Loucy (cell line): Measurements from ENCODE around the gene PLPP7.

Experiments
- H2AFZ ChIP-seq: fragments of 200-600 bp; sonication (generic); 2 replicates; pipeline ENCODE4 v1.6.0; 2016; ENCODE audit warnings: antibody characterized with exemption, mild to moderate bottlenecking, low read length, moderate library complexity
- H3F3A ChIP-seq: fragments of 200-600 bp; 2 replicates; pipeline ENCODE4 v1.6.0; 2016; ENCODE audit warnings: antibody characterized with exemption, low read depth, mild to moderate bottlenecking
- H3K27me3 ChIP-seq: fragments of 200-600 bp; sonication (generic); 2 replicates; pipeline ENCODE4 v1.6.1; 2014; ENCODE audit warnings: low read length, mild to moderate bottlenecking; ENCODE audit not compliant: insufficient read depth, poor library complexity, severe bottlenecking
- H3K36me3 ChIP-seq: fragments of 200-600 bp; sonication (generic); 2 replicates; pipeline ENCODE4 v1.6.1; 2016; ENCODE audit warnings: low read length; ENCODE audit not compliant: insufficient read depth
- H3K4me1 ChIP-seq: fragments of 200-600 bp; sonication (generic); 2 replicates; pipeline ENCODE4 v1.5.1; 2014; ENCODE audit warnings: low read length, mild to moderate bottlenecking; ENCODE audit not compliant: insufficient read depth, poor library complexity, severe bottlenecking
- H3K4me2 ChIP-seq: fragments of 200-600 bp; sonication (generic); 2 replicates; pipeline ENCODE4 v1.6.0; 2014; ENCODE audit warnings: antibody characterized with exemption, low read length, low read depth, mild to moderate bottlenecking; ENCODE audit not compliant: poor library complexity, severe bottlenecking
- H3K4me3 ChIP-seq: fragments of 200-600 bp; sonication (generic); 2 replicates; pipeline ENCODE4 v1.5.1; 2014; ENCODE audit warnings: low read length, mild to moderate bottlenecking, mixed read lengths; ENCODE audit not compliant: poor library complexity, severe bottlenecking
- H3K79me2 ChIP-seq: fragments of 200-600 bp; sonication (generic); 2 replicates; pipeline ENCODE4 v1.6.1; 2014; ENCODE audit warnings: low read length; ENCODE audit not compliant: insufficient read depth
- H3K9ac ChIP-seq: fragments of 200-600 bp; sonication (generic); 2 replicates; pipeline ENCODE4 v1.6.0; 2014; ENCODE audit warnings: mild to moderate bottlenecking, low read depth, low read length, moderate library complexity; ENCODE audit not compliant: poor library complexity, severe bottlenecking
- H3K9me2 ChIP-seq: fragments of 200-600 bp; sonication (generic); replicated peaks from 2 replicates; pipeline ENCODE4 v1.6.1; 2016; ENCODE audit warnings: low read depth, low read length, mixed read lengths
- H3K9me3 ChIP-seq: fragments of 200-600 bp; sonication (generic); 2 replicates; pipeline ENCODE4 v1.6.1; 2014; ENCODE audit warnings: mild to moderate bottlenecking, antibody characterized with exemption, low read length, low read depth; ENCODE audit not compliant: insufficient read depth
- H4K20me1 ChIP-seq: fragments of 200-600 bp; sonication (generic); 2 replicates; pipeline ENCODE4 v1.6.0; 2014; ENCODE audit warnings: antibody characterized with exemption, low read length, mild to moderate bottlenecking; ENCODE audit not compliant: insufficient read depth, poor library complexity, severe bottlenecking
- EZH2phosphoT487 ChIP-seq: fragments of 200-600 bp; IDR thresholded peaks from 2 replicates; pipeline ENCODE4 v1.6.1; 2018; ENCODE audit warnings: antibody characterized with exemption, mild to moderate bottlenecking, moderate library complexity, borderline replicate concordance
- TF ChIP-seq, protein P1 (sequence below): fragments of 200-600 bp; sonication (generic); conservative IDR thresholded peaks from 2 replicates; pipeline ENCODE4 v1.5.1; 2014; ENCODE audit warnings: mild to moderate bottlenecking, antibody characterized with exemption, low read length

Gene PLPP7

DNA sequence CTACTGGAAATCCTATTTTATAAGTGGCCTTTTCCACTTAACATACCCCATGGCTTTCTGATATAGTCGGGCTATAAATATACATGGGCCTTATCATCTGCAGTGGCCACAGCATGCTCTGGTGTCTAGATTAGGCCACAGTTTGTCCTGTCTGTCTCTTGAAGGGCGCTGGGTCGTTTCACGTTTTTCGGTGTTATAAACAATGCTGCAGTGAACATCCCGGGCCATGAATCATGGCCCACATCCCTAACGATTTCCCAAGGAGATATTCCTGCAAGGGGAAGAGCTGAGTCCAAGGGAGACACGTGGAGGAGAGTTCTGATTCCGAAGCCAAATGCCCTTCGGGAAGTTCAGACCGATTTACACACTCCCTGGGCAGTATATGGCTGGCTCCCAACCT, 8.4 kb downstream of the PLPP7 start:
- no peaks in the 10 kb centered on the region for H3K27me3 ChIP-seq
- H3K4me3 ChIP-seq: no peak overlapping the region
- TF ChIP-seq EZH2phosphoT487: no peak
- TF ChIP-seq, protein P1, sequence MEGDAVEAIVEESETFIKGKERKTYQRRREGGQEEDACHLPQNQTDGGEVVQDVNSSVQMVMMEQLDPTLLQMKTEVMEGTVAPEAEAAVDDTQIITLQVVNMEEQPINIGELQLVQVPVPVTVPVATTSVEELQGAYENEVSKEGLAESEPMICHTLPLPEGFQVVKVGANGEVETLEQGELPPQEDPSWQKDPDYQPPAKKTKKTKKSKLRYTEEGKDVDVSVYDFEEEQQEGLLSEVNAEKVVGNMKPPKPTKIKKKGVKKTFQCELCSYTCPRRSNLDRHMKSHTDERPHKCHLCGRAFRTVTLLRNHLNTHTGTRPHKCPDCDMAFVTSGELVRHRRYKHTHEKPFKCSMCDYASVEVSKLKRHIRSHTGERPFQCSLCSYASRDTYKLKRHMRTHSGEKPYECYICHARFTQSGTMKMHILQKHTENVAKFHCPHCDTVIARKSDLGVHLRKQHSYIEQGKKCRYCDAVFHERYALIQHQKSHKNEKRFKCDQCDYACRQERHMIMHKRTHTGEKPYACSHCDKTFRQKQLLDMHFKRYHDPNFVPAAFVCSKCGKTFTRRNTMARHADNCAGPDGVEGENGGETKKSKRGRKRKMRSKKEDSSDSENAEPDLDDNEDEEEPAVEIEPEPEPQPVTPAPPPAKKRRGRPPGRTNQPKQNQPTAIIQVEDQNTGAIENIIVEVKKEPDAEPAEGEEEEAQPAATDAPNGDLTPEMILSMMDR: no peak
- no peaks in the 10 kb centered on the region for H4K20me1 ChIP-seq
- H3K9ac ChIP-seq: no peak overlapping the region
- no peak overlapping the region for H3K4me2 ChIP-seq
- no peaks in the 10 kb centered on the region for H3K79me2 ChIP-seq
- H3K4me1 ChIP-seq: no peaks in the 10 kb centered on the region
- no peaks in the 10 kb centered on the region for H3K9me2 ChIP-seq
- no peaks in the 10 kb centered on the region for H3K9me3 ChIP-seq
- no peak overlapping the region for H2AFZ ChIP-seq
- H3F3A ChIP-seq: no peaks in the 10 kb centered on the region
- H3K36me3 ChIP-seq: no peaks in the 10 kb centered on the region

- TF ChIP-seq EZH2phosphoT487: no peak
- TF ChIP-seq, protein P1: no peak
- Histone ChIP-seq H3K9me2 (no peaks in the 10 kb centered on the region), H3K9me3 (no peaks in the 10 kb centered on the region), H3K9ac (no peak overlapping the region), H3K27me3 (no peaks in the 10 kb centered on the region), H3K36me3 (no peaks in the 10 kb centered on the region), H2AFZ (no peak overlapping the region), H3K4me3 (no peak overlapping the region), H3K4me2 (no peak overlapping the region), H3K79me2 (no peaks in the 10 kb centered on the region), H4K20me1 (no peaks in the 10 kb centered on the region), H3K4me1 (no peaks in the 10 kb centered on the region), H3F3A (no peaks in the 10 kb centered on the region)
Measured at GRCh38 chr9:131298341-131298740, 8.8 kb downstream of the PLPP7 start.

DNA sequence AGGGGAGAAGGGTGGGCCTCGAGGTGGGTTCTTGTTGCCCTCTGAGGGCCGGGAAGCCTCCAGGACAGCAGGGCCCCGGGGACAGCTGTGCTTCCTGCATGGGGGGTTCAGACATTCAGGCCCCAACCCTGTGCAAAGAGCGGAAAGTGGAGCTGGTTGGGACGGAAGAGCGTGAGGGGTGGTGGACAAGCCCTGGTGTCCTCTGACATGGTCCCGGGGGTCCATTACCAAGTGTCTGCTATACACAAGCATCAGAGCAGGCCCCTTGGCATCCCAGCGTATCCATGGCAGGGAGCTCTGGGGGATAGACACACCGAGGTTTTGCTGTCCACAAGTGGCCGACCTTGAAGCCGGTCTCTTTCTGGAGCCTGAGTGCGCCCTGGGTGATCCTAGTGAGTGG, 9.3 kb downstream of the PLPP7 start:
- no peaks in the 10 kb centered on the region for H3K9me3 ChIP-seq
- H3F3A ChIP-seq: no peaks in the 10 kb centered on the region
- no peaks in the 10 kb centered on the region for H3K79me2 ChIP-seq
- no peak for TF ChIP-seq EZH2phosphoT487
- TF ChIP-seq, protein P1: no peak
- H3K4me2 ChIP-seq: no peak overlapping the region
- H3K36me3 ChIP-seq: no peaks in the 10 kb centered on the region
- no peaks in the 10 kb centered on the region for H3K4me1 ChIP-seq
- no peak overlapping the region for H3K9ac ChIP-seq
- no peaks in the 10 kb centered on the region for H3K9me2 ChIP-seq
- H4K20me1 ChIP-seq: no peaks in the 10 kb centered on the region
- no peak overlapping the region for H2AFZ ChIP-seq
- H3K27me3 ChIP-seq: no peaks in the 10 kb centered on the region
- no peak overlapping the region for H3K4me3 ChIP-seq
